K562 (cell line): ENCODE results near the gene SNX1. TPM values are rescaled to one million over a fixed set of nuclear protein-coding genes. Genes with fewer than 3 reads are reported as not detected.

Experiments
- CREBBP ChIP-seq: IDR thresholded peaks from one replicate; pipeline ENCODE4 v1.6.1; 2012; ENCODE audit warnings: low read depth, mild to moderate bottlenecking, control low read depth, inconsistent platforms, low read length
- ETV5 ChIP-seq: sonication (generic); formaldehyde crosslinking; IDR thresholded peaks from 2 replicates; pipeline ENCODE4 v1.4.0; 2020; ENCODE audit warnings: low read depth, mild to moderate bottlenecking, missing genetic modification reagents
- FOXK2 ChIP-seq, 2 experiments: fragments of 450-650 bp; IDR thresholded peaks in 1 of 2; conservative IDR thresholded peaks in 1 of 2; 2 replicates each; pipeline ENCODE4 v1.6.1; 2016; ENCODE audit warnings: low read depth in 2 of 2, mild to moderate bottlenecking in 1 of 2
- MEF2D ChIP-seq: conservative IDR thresholded peaks from 2 replicates; pipeline ENCODE4 v1.6.1; 2016; ENCODE audit warnings: low read depth, missing genetic modification characterization, missing compliant biosample characterization
- RAD21 ChIP-seq, 2 experiments: fragments of 250-450 bp in 1 of 2; fragments of 450-650 bp in 1 of 2; sonication (Bioruptor Pico) in 1 of 2; formaldehyde crosslinking in 1 of 2; IDR thresholded peaks in 1 of 2; conservative IDR thresholded peaks in 1 of 2; 2 replicates each; pipeline versions ENCODE4 v1.4.0 to v1.8.0; 2020 to 2022; ENCODE audit warnings: mild to moderate bottlenecking in 2 of 2, moderate library complexity in 1 of 2
- SIX5 ChIP-seq, 2 experiments: IDR thresholded peaks; 2 replicates each; pipeline ENCODE4 v1.6.1; 2011; ENCODE audit warnings: low read length in 2 of 2, borderline replicate concordance in 1 of 2, low read depth in 1 of 2, mild to moderate bottlenecking in 1 of 2, moderate library complexity in 1 of 2; ENCODE audit not compliant: insufficient read depth in 1 of 2
- THAP12 ChIP-seq: fragments of 250-450 bp; sonication (Bioruptor Pico); IDR thresholded peaks from 2 replicates; pipeline ENCODE4 v1.9.0; 2021; ENCODE audit warnings: mild to moderate bottlenecking, inconsistent platforms
- TSHZ1 ChIP-seq: fragments of 250-450 bp; sonication (Bioruptor Pico); IDR thresholded peaks from 2 replicates; pipeline ENCODE4 v1.4.0; 2020; ENCODE audit warnings: mild to moderate bottlenecking, moderate library complexity
- ZFP30 ChIP-seq: fragments of 250-450 bp; sonication (Bioruptor Pico); IDR thresholded peaks from 2 replicates; pipeline ENCODE4 v1.8.0; 2022; ENCODE audit warnings: moderate library complexity, mild to moderate bottlenecking, inconsistent platforms, borderline replicate concordance
- ZNF23 ChIP-seq: fragments of 250-450 bp; sonication (Bioruptor Pico); IDR thresholded peaks from 2 replicates; pipeline ENCODE4 v1.4.0; 2020; ENCODE audit warnings: mild to moderate bottlenecking
- ZNF449 ChIP-seq: fragments of 250-450 bp; sonication (Bioruptor Pico); IDR thresholded peaks from 2 replicates; pipeline ENCODE4 v1.8.0; 2022; ENCODE audit warnings: moderate library complexity, mild to moderate bottlenecking, inconsistent platforms
- ZNF586 ChIP-seq: fragments of 450-650 bp; formaldehyde crosslinking; conservative IDR thresholded peaks from 2 replicates; pipeline ENCODE4 v1.4.0; 2020; ENCODE audit warnings: mild to moderate bottlenecking, moderate library complexity
- ZNF780A ChIP-seq: fragments of 250-450 bp; sonication (Bioruptor Pico); IDR thresholded peaks from 2 replicates; pipeline ENCODE4 v1.5.0; 2021; ENCODE audit warnings: mild to moderate bottlenecking
- polyA plus RNA-seq, 8 experiments: library from polyadenylated mRNA; depleted of rRNA in 4 of 8; stranded (reverse) in 5 of 8; unstranded in 3 of 8; fragments of >200 nt; fragmentation: Nextera tagmentation in 2 of 8; fragmentation: Illumina TruSeq in 1 of 8; extraction: Ambion mirVana in 2 of 8; extraction: Trizol in 1 of 8; gene quantifications; 2 replicates each; pipeline versions ENCODE4 v1.2.1 to v1.2.3, GENCODE V29; 2011 to 2014; ENCODE audit warnings: inconsistent platforms in 1 of 8, missing spikeins in 1 of 8
- total RNA-seq, 7 experiments: library from RNA; depleted of rRNA in 6 of 7; stranded (reverse); fragments of >200 nt in 6 of 7; fragmentation: Illumina TruSeq in 2 of 7; extraction: Trizol in 2 of 7; gene quantifications; 2 replicates each; pipeline versions ENCODE4 v1.2.1 to v1.2.3, GENCODE V29; 2011 to 2021; ENCODE audit warnings: low replicate concordance in 1 of 7
- TF ChIP-seq, protein P1 (sequence below): fragments of 450-650 bp; formaldehyde crosslinking; IDR thresholded peaks from 2 replicates; pipeline ENCODE4 v1.4.0; 2020; ENCODE audit warnings: mild to moderate bottlenecking, moderate library complexity
- TF ChIP-seq, protein P2 (sequence below): fragments of 450-650 bp; IDR thresholded peaks from 2 replicates; pipeline ENCODE4 v1.6.1; 2016

Gene SNX1
- total and polyA plus RNA-seq, 9 of the 15 experiments (the other 6 are each of a cell fraction or from before 2014, with no cell fraction given) = 11.0 to 105 (median 59.9) TPM

GRCh38 chr15:64095795-64096667 is at the start of gene SNX1 (continued):
- peak; percentile 23; the same call in 1 of the 2 replicates for TF ChIP-seq THAP12
- peak in 1 of 2 experiments; percentile 26; a peak in 2 of 4 replicates for TF ChIP-seq SIX5 (IDR thresholded peaks at IDR 0.05; ENCODE audit: borderline replicate concordance in 1 of 2, insufficient read depth in 1 of 2, low read depth in 1 of 2, low read length in 2 of 2)
- no peak for TF ChIP-seq CREBBP
- no peak for TF ChIP-seq ZNF23 (CRISPR knock-in tag)
- TF ChIP-seq ZNF449 = no peak
- TF ChIP-seq ZNF586 (CRISPR knock-in tag) = no peak
- TF ChIP-seq FOXK2 (conservative IDR thresholded peaks at IDR 0.05 in 1 of 2, IDR thresholded peaks at IDR 0.05 in 1 of 2; ENCODE audit: low read depth in 2 of 2) = peak; percentile 66 to 72; a peak in 3 of 4 replicates
- TF ChIP-seq MEF2D (tag) = no peak
- TF ChIP-seq RAD21 (CRISPR knock-in tag; conservative IDR thresholded peaks at IDR 0.05 in 1 of 2, IDR thresholded peaks at IDR 0.05 in 1 of 2) = no peak
- TF ChIP-seq, protein P1, sequence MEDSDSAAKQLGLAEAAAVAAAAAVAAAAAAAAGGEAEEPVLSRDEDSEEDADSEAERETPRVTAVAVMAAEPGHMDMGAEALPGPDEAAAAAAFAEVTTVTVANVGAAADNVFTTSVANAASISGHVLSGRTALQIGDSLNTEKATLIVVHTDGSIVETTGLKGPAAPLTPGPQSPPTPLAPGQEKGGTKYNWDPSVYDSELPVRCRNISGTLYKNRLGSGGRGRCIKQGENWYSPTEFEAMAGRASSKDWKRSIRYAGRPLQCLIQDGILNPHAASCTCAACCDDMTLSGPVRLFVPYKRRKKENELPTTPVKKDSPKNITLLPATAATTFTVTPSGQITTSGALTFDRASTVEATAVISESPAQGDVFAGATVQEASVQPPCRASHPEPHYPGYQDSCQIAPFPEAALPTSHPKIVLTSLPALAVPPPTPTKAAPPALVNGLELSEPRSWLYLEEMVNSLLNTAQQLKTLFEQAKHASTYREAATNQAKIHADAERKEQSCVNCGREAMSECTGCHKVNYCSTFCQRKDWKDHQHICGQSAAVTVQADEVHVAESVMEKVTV (CRISPR knock-in tag) = no peak
- TF ChIP-seq ZNF780A (CRISPR knock-in tag) = no peak
- peak; percentile 93 for TF ChIP-seq ETV5 (CRISPR knock-in tag)
- TF ChIP-seq, protein P2, sequence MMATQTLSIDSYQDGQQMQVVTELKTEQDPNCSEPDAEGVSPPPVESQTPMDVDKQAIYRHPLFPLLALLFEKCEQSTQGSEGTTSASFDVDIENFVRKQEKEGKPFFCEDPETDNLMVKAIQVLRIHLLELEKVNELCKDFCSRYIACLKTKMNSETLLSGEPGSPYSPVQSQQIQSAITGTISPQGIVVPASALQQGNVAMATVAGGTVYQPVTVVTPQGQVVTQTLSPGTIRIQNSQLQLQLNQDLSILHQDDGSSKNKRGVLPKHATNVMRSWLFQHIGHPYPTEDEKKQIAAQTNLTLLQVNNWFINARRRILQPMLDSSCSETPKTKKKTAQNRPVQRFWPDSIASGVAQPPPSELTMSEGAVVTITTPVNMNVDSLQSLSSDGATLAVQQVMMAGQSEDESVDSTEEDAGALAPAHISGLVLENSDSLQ = no peak
- no peak for TF ChIP-seq TSHZ1 (CRISPR knock-in tag)
- TF ChIP-seq ZFP30 (CRISPR knock-in tag) = no peak
